HepG2 (cell line): Measurements from ENCODE around the gene CISD3. TPM values are rescaled to one million over a fixed set of nuclear protein-coding genes. Genes with fewer than 3 reads are reported as not detected.
A peak's percentile ranks its signal among the peaks of the same experiment; 100 is the strongest.

ENCODE experiments used
- EP300 ChIP-seq, 3 experiments: sonication (generic) in 1 of 3; formaldehyde crosslinking in 1 of 3; IDR thresholded peaks; 2 replicates each; pipeline versions ENCODE4 v1.5.1 to v1.6.1; 2011 to 2020; ENCODE audit warnings: low read depth in 2 of 3, low read length in 2 of 3, borderline replicate concordance in 1 of 3, improper control_type of control experiment in 1 of 3, mild to moderate bottlenecking in 1 of 3, missing genetic modification reagents in 1 of 3, moderate library complexity in 1 of 3
- GMEB2 ChIP-seq: IDR thresholded peaks from 2 replicates; pipeline ENCODE4 v1.6.1; 2016; ENCODE audit warnings: missing biosample characterization, missing genetic modification reagents, low read depth
- ZNF710 ChIP-seq: sonication (generic); formaldehyde crosslinking; IDR thresholded peaks from 2 replicates; pipeline ENCODE4 v1.5.0; 2020; ENCODE audit warnings: mild to moderate bottlenecking, missing genetic modification reagents, borderline replicate concordance
- ZXDC ChIP-seq: sonication (generic); formaldehyde crosslinking; IDR thresholded peaks from 2 replicates; pipeline ENCODE4 v1.5.0; 2020; ENCODE audit warnings: mild to moderate bottlenecking, missing genetic modification reagents
- polyA plus RNA-seq, 8 experiments: library from polyadenylated mRNA; depleted of rRNA in 3 of 8; stranded (reverse) in 7 of 8; unstranded in 1 of 8; fragments of >200 nt; fragmentation: Illumina TruSeq in 4 of 8; extraction: Trizol in 4 of 8; gene quantifications; 2 replicates each; pipeline versions ENCODE4 v1.2.1 to v1.2.3, GENCODE V29; 2011 to 2016; ENCODE audit warnings: low read depth in 4 of 8, missing spikeins in 1 of 8, mixed read lengths in 1 of 8; ENCODE audit not compliant: insufficient read depth in 1 of 8
- total RNA-seq, 5 experiments: library from RNA; depleted of rRNA; stranded (reverse); fragments of >200 nt; fragmentation: Illumina TruSeq; extraction: Trizol; gene quantifications; 2 replicates each; pipeline ENCODE4 v1.2.3, GENCODE V29; 2016; ENCODE audit warnings: low read depth in 1 of 5

The CISD3 gene
- total and polyA plus RNA-seq, 2 of the 13 experiments (the other 11 are each of a cell fraction or from before 2014, with no cell fraction given), result 30.0 to 34.1 TPM

- TF ChIP-seq ZNF710 (CRISPR knock-in tag) (0 out of 2 replicates have a peak, but pooled peaks have one; percentile 23), GMEB2 (CRISPR knock-in tag) (0 out of 2 replicates have a peak, but pooled peaks have one; percentile 55), EP300 (IDR thresholded peaks at IDR 0.05; ENCODE audit: low read depth in 2 of 2, low read length in 2 of 2) (peak in 1 of 2 experiments; percentile 44; a peak in 1 of 4 replicates), EP300 (CRISPR knock-in tag; IDR thresholded peaks at IDR 0.05; ENCODE audit: borderline replicate concordance) (no peak; the same call in 1 of the 2 replicates), ZXDC (CRISPR knock-in tag) (peak; percentile 70; the same call in 1 of the 2 replicates)
These were observed 21.7 kb downstream of the CISD3 start (continued) for GRCh38 chr17:38751808-38752307.
